Measurements from ENCODE around the gene ART4.

DNA sequence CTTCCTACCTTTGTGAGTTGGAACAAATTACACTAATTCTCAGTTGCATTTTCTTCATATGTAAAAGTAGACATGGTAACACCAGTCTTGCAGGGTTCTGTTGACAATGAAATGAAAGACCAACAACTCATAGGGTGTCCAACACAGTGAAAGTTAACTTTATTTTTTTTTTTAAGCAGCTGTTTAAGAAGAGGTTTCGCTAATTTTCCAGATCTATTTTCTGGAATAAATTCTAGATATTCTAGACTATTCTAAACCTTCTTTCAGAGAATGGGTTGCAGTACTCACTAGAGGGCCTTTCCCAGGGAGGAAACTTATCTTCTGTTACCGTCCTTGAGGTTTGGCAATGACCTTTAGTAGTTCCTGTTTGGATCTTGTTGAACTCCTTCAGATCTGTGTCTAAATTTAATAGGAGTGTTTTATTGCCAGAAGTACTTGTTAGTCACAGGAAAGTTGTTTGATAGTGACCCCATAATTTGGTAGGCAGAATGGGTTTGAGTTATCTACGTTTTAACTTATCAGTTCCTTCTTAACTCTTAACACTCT lies 2.8 kb upstream of the ART4 start:
- TF ChIP-seq, protein P1, sequence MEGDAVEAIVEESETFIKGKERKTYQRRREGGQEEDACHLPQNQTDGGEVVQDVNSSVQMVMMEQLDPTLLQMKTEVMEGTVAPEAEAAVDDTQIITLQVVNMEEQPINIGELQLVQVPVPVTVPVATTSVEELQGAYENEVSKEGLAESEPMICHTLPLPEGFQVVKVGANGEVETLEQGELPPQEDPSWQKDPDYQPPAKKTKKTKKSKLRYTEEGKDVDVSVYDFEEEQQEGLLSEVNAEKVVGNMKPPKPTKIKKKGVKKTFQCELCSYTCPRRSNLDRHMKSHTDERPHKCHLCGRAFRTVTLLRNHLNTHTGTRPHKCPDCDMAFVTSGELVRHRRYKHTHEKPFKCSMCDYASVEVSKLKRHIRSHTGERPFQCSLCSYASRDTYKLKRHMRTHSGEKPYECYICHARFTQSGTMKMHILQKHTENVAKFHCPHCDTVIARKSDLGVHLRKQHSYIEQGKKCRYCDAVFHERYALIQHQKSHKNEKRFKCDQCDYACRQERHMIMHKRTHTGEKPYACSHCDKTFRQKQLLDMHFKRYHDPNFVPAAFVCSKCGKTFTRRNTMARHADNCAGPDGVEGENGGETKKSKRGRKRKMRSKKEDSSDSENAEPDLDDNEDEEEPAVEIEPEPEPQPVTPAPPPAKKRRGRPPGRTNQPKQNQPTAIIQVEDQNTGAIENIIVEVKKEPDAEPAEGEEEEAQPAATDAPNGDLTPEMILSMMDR (conservative IDR thresholded peaks at IDR 0.05 in 1 of 2, IDR thresholded peaks at IDR 0.05 in 1 of 2; ENCODE audit: extremely low read depth in 1 of 2, insufficient read depth in 1 of 2, low read depth in 1 of 2, low read length in 2 of 2) = no peak
- no peak for TF ChIP-seq EZH2 (IDR thresholded peaks at IDR 0.05; ENCODE audit: borderline replicate concordance, low read length)

Measured in mammary epithelial cell (primary cell).